ENCODE results near the gene BTBD2.

The BTBD2 gene

GRCh38 chr19:1941146-1942077 lies 74.1 kb downstream of the BTBD2 start, which contains the start of gene CSNK1G2:
Gene CSNK1G2 (plus strand): TSS chr19:1941172. CDS start chr19:1969773, 28,601 bp downstream.
- no peak for DNase-seq (ENCODE audit: low read depth)

- DNase-seq (ENCODE audit: low read depth) = no peak
Observed at GRCh38 chr19:1938071-1938470, 77.4 kb downstream of the BTBD2 start.

GRCh38 chr19:1936916-1937610 lies 78.5 kb downstream of the BTBD2 start:
- DNase-seq (ENCODE audit: low read depth) = no peak

GRCh38 chr19:1936430-1936829 lies 79.1 kb downstream of the BTBD2 start:
- DNase-seq (ENCODE audit: low read depth) = no peak

GRCh38 chr19:1935484-1936208 lies 79.9 kb downstream of the BTBD2 start:
- no peak for DNase-seq (ENCODE audit: low read depth)
